ENCODE data around the gene COX6A1. TPM values are rescaled to one million over a fixed set of nuclear protein-coding genes. Genes with fewer than 3 reads are reported as not detected.

Gene COX6A1
- total and polyA plus RNA-seq, 2 of the 13 experiments (the other 11 are each of a cell fraction or from before 2014, with no cell fraction given), result 542 to 673 TPM

- TF ChIP-seq ELF1 (CRISPR knock-in tag; IDR thresholded peaks at IDR 0.05), result peak; percentile 91
- TF ChIP-seq NR2F6 (IDR thresholded peaks at IDR 0.05), result no peak
- peak; percentile 5; the same call in 1 of the 2 replicates for TF ChIP-seq NR2F6 (CRISPR knock-in tag; IDR thresholded peaks at IDR 0.05)
- TF ChIP-seq ZGPAT (CRISPR knock-in tag; IDR thresholded peaks at IDR 0.05), result peak; percentile 86
- no peak for TF ChIP-seq MAFK (conservative IDR thresholded peaks at IDR 0.05 in 1 of 2, IDR thresholded peaks at IDR 0.05 in 1 of 2; ENCODE audit: low read length in 2 of 2)
- peak; percentile 76; the same call in 1 of the 2 replicates for TF ChIP-seq NRL (CRISPR knock-in tag; IDR thresholded peaks at IDR 0.05; ENCODE audit: borderline replicate concordance)
- TF ChIP-seq ZNF710 (CRISPR knock-in tag; IDR thresholded peaks at IDR 0.05; ENCODE audit: borderline replicate concordance), result peak; percentile 57; the same call in 1 of the 2 replicates
- TF ChIP-seq TBL1XR1 (IDR thresholded peaks at IDR 0.05; ENCODE audit: borderline replicate concordance, low read length, partially characterized antibody), result no peak
- TF ChIP-seq PAX8 (CRISPR knock-in tag; IDR thresholded peaks at IDR 0.05; ENCODE audit: borderline replicate concordance), result no peak
- TF ChIP-seq ZNF264 (CRISPR knock-in tag; IDR thresholded peaks at IDR 0.05), result peak; percentile 47; the same call in 1 of the 2 replicates
- no peak for TF ChIP-seq SP140L (CRISPR knock-in tag; IDR thresholded peaks at IDR 0.05; ENCODE audit: borderline replicate concordance)
- TF ChIP-seq EZH2 (conservative IDR thresholded peaks at IDR 0.05; ENCODE audit: low read depth, low read length), result no peak
- 0 out of 2 replicates have a peak, but pooled peaks have one; percentile 46 for TF ChIP-seq SMAD3 (CRISPR knock-in tag; IDR thresholded peaks at IDR 0.05)
- no peak for TF ChIP-seq ZNF816 (CRISPR knock-in tag; IDR thresholded peaks at IDR 0.05; ENCODE audit: borderline replicate concordance)
- TF ChIP-seq KAT8 (CRISPR knock-in tag; IDR thresholded peaks at IDR 0.05), result peak; percentile 92
- no peak for TF ChIP-seq TEF (CRISPR knock-in tag; IDR thresholded peaks at IDR 0.05)
- TF ChIP-seq ZNF468 (CRISPR knock-in tag; IDR thresholded peaks at IDR 0.05), result no peak
- no peak for TF ChIP-seq ZNF713 (CRISPR knock-in tag; IDR thresholded peaks at IDR 0.05)
- TF ChIP-seq PHF8 (CRISPR knock-in tag; IDR thresholded peaks at IDR 0.05), result peak; percentile 96
- TF ChIP-seq ISL2 (CRISPR knock-in tag; IDR thresholded peaks at IDR 0.05), result peak; percentile 66
- no peak for TF ChIP-seq CEBPZ (IDR thresholded peaks at IDR 0.05; ENCODE audit: low read length)
- TF ChIP-seq THYN1 (CRISPR knock-in tag; IDR thresholded peaks at IDR 0.05; ENCODE audit: borderline replicate concordance, low read depth), result no peak
Measured at GRCh38 chr12:120437735-120438494, at the start of gene COX6A1 (continued).

Measured in HepG2 (cell line).